Body of pancreas (tissue), 4 donors: ENCODE data around the gene ADCK2. TPM values are rescaled to one million over a fixed set of nuclear protein-coding genes. Genes with fewer than 3 reads are reported as not detected.

Experiments used
- ATAC-seq: fragments of 150-250 bp; one replicate; pipeline ENCODE4 v1.9.1; 2016
- DNase-seq, 4 donors: peaks; one replicate each; pipeline ENCODE4 v3.0.0-alpha.2; 2019
- H3K27ac ChIP-seq, 4 donors: fragments of 200-600 bp; sonication (generic); 1 replicate in 3 of 4; 2 replicates in 1 of 4; pipeline versions ENCODE4 v1.5.1 to v1.6.1; 2016 to 2019; ENCODE audit warnings: mild to moderate bottlenecking in 1 of 4, mixed read lengths in 1 of 4, moderate library complexity in 1 of 4
- H3K27me3 ChIP-seq, 2 donors: fragments of 200-600 bp; sonication (generic); one replicate each; pipeline ENCODE4 v1.6.0; 2016; ENCODE audit warnings: mild to moderate bottlenecking in 1 of 2
- H3K36me3 ChIP-seq, 2 donors: fragments of 200-600 bp; sonication (generic); replicated peaks in 1 of 2; 2 replicates each; pipeline ENCODE4 v1.5.1; 2016; ENCODE audit warnings: low read depth in 2 of 2; ENCODE audit not compliant: insufficient read depth in 1 of 2
- H3K4me1 ChIP-seq: fragments of 200-600 bp; sonication (generic); one replicate; pipeline ENCODE4 v1.6.0; 2016
- H3K4me3 ChIP-seq, 2 donors: fragments of 200-600 bp; sonication (generic); 1 replicate in 1 of 2; 2 replicates in 1 of 2; pipeline ENCODE4 v1.5.1; 2016 to 2019
- H3K9me3 ChIP-seq, 3 donors: fragments of 200-600 bp; sonication (generic); 1 replicate in 2 of 3; 2 replicates in 1 of 3; pipeline ENCODE4 v1.5.1; 2016
- POLR2A ChIP-seq, 3 donors: fragments of 450-650 bp; IDR thresholded peaks; one replicate each; pipeline ENCODE4 v1.6.1; 2016; ENCODE audit warnings: antibody characterized with exemption in 3 of 3, mild to moderate bottlenecking in 2 of 3
- WGBS, 2 donors: methylation state at CpG; one replicate each; pipeline ENCODE4 v1.1.5; 2017; 5-methylcytosine and 5-hydroxymethylcytosine counted together
- intact Hi-C: fragments of 100-400 bp; cut with DNase I; formaldehyde crosslinking; loops from one replicate; pipeline ENCODE4 v1.15.1; 2023
- total RNA-seq, 2 donors: library from RNA; depleted of rRNA; stranded (reverse); fragments of >200 nt; gene quantifications; one replicate each; pipeline ENCODE4 v1.1.0, GENCODE V29; 2016
- TF ChIP-seq, protein P1 (sequence below), 7 experiments: fragments of 450-650 bp in 4 of 7; fragments of 200-600 bp in 3 of 7; sonication (generic) in 3 of 7; IDR thresholded peaks; one replicate each; pipeline ENCODE4 v1.5.1; 2016 to 2019; ENCODE audit warnings: antibody characterized with exemption in 7 of 7

The ADCK2 gene
- total RNA-seq, 2 donors from 2014 or later: 16.1 to 21.1 TPM

GRCh38 chr7:140724706-140725105, 52.0 kb downstream of the ADCK2 start:
- Histone ChIP-seq H3K36me3 (no peaks in the 10 kb centered on the region), H3K4me3 (no peak overlapping the region), H3K4me1 (no peaks in the 10 kb centered on the region), H3K9me3 (no peaks in the 10 kb centered on the region), H3K27me3 (no peaks in the 10 kb centered on the region), H3K27ac (no peak overlapping the region)
- ATAC-seq: no peak
- intact Hi-C loops: no loop called here
- WGBS, 2 donors: 89 to 98% methylated on average over 1 of the region's 1 CpG
- no peak for DNase-seq
- no peak for TF ChIP-seq POLR2A (IDR thresholded peaks at IDR 0.05)
- TF ChIP-seq, protein P1, sequence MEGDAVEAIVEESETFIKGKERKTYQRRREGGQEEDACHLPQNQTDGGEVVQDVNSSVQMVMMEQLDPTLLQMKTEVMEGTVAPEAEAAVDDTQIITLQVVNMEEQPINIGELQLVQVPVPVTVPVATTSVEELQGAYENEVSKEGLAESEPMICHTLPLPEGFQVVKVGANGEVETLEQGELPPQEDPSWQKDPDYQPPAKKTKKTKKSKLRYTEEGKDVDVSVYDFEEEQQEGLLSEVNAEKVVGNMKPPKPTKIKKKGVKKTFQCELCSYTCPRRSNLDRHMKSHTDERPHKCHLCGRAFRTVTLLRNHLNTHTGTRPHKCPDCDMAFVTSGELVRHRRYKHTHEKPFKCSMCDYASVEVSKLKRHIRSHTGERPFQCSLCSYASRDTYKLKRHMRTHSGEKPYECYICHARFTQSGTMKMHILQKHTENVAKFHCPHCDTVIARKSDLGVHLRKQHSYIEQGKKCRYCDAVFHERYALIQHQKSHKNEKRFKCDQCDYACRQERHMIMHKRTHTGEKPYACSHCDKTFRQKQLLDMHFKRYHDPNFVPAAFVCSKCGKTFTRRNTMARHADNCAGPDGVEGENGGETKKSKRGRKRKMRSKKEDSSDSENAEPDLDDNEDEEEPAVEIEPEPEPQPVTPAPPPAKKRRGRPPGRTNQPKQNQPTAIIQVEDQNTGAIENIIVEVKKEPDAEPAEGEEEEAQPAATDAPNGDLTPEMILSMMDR (IDR thresholded peaks at IDR 0.05): no peak

DNA sequence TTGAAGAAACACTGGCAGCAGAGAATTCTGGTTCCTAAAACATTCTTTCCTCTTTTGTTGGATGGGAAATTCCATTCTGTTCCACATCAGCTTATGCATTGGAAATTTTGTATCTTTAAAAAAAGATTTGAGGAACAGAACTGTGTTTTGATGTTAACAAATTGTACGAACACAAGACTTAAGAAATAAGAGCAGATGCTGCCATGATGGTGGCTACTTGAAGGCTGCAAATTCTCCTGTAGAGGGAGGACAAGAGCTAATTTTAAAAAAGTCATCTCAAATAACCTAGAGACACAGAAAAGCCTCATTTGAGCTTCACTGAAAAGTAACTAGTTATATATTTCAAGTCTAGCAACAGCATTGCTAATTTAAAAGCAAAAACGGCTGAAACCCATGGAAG, 53.5 kb downstream of the ADCK2 start:
- Histone ChIP-seq H3K9me3 (no peaks in the 10 kb centered on the region), H3K4me1 (no peaks in the 10 kb centered on the region), H3K4me3 (no peak overlapping the region), H3K27me3 (no peaks in the 10 kb centered on the region), H3K36me3 (no peaks in the 10 kb centered on the region), H3K27ac (no peak overlapping the region)
- ATAC-seq: no peak
- TF ChIP-seq POLR2A (IDR thresholded peaks at IDR 0.05): no peak
- TF ChIP-seq, protein P1 (IDR thresholded peaks at IDR 0.05): peak in 3 of 7 experiments; percentile 7 to 21 (median 16)
- no peak for DNase-seq
- intact Hi-C loops: no loop called here
- WGBS, 2 donors: 73 to 74% methylated on average over 2 of the region's 2 CpGs

- DNase-seq (no peak), ATAC-seq (no peak)
- Histone ChIP-seq H3K4me1 (no peaks in the 10 kb centered on the region), H3K27me3 (no peaks in the 10 kb centered on the region), H3K27ac (no peak overlapping the region), H3K36me3 (no peaks in the 10 kb centered on the region), H3K9me3 (no peaks in the 10 kb centered on the region), H3K4me3 (no peak overlapping the region)
- intact Hi-C loops: no loop called here
- WGBS, 2 donors: 86 to 94% methylated on average over 2 of the region's 2 CpGs
- no peak for TF ChIP-seq POLR2A (IDR thresholded peaks at IDR 0.05)
- TF ChIP-seq, protein P1 (IDR thresholded peaks at IDR 0.05): no peak
Measured at GRCh38 chr7:140732416-140732815, 59.7 kb downstream of the ADCK2 start.

DNA sequence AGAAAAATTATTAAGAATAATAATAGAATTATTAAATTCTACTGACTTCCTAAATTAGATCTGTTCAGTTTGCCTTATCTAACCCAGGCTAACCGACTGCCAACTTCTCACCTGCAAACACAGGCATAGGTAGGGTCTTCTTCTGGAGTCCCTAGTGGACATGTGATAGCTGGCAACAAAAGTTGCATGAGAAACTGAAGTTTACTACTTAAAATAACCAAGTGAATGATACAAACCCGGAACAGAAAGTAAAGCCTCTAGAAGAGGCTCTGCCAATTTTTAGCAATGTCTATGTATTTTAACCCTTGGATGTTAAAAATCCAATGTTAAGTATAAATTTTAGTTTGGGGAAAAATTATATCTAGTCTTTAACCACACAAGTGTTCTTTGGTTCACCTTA, 61.4 kb downstream of the ADCK2 start:
- Histone ChIP-seq H3K27me3 (no peaks in the 10 kb centered on the region), H3K9me3 (no peaks in the 10 kb centered on the region), H3K4me3 (no peak overlapping the region), H3K36me3 (peaks cover 0 to 3% of the 10 kb centered on the region in 2 donors), H3K4me1 (no peaks in the 10 kb centered on the region), H3K27ac (no peak overlapping the region)
- ATAC-seq (no peak), DNase-seq (no peak)
- TF ChIP-seq POLR2A (IDR thresholded peaks at IDR 0.05): no peak
- TF ChIP-seq, protein P1 (IDR thresholded peaks at IDR 0.05): no peak
- 57 to 61% methylated on average over 2 of the region's 2 CpGs for WGBS, 2 donors
- intact Hi-C loops: no loop called here

DNA sequence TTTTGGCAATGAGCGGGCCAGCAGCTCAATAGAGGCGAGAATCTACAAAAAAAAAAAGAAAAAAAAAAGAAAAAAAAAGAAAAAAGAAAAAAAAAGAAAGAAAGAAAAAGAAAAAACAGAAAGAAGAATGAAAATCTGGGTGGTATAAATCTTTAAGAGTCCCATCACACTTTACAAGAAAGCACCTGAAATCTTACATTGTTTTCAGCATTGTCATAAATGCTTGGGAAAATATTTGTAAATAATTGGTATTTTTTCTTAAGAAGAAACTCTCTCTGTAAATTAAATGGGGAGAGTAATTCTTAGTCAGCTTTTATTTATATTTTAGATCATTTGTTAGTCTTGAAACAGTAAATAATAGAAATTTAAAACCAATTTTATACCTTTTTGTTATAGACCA, 62.0 kb downstream of the ADCK2 start:
- H3K36me3 ChIP-seq: peaks cover 0 to 3% of the 10 kb centered on the region in 2 donors
- H3K9me3 ChIP-seq: no peaks in the 10 kb centered on the region
- no peaks in the 10 kb centered on the region for H3K27me3 ChIP-seq
- no peak for ATAC-seq
- H3K4me3 ChIP-seq: no peak overlapping the region
- intact Hi-C loops: no loop called here
- H3K27ac ChIP-seq: no peak overlapping the region
- no peaks in the 10 kb centered on the region for H3K4me1 ChIP-seq
- 94 to 100% methylated on average over 2 of the region's 2 CpGs for WGBS, 2 donors
- no peak for TF ChIP-seq POLR2A (IDR thresholded peaks at IDR 0.05)
- TF ChIP-seq, protein P1 (IDR thresholded peaks at IDR 0.05): no peak
- no peak for DNase-seq
